ENCODE results near the gene PDK2. TPM values are rescaled to one million over a fixed set of nuclear protein-coding genes. Genes with fewer than 3 reads are reported as not detected.

PDK2 gene
- total and polyA plus RNA-seq, 9 of the 15 experiments (the other 6 are each of a cell fraction or from before 2014, with no cell fraction given) = 0.03 to 2.5 (median 1.4) TPM

DNA sequence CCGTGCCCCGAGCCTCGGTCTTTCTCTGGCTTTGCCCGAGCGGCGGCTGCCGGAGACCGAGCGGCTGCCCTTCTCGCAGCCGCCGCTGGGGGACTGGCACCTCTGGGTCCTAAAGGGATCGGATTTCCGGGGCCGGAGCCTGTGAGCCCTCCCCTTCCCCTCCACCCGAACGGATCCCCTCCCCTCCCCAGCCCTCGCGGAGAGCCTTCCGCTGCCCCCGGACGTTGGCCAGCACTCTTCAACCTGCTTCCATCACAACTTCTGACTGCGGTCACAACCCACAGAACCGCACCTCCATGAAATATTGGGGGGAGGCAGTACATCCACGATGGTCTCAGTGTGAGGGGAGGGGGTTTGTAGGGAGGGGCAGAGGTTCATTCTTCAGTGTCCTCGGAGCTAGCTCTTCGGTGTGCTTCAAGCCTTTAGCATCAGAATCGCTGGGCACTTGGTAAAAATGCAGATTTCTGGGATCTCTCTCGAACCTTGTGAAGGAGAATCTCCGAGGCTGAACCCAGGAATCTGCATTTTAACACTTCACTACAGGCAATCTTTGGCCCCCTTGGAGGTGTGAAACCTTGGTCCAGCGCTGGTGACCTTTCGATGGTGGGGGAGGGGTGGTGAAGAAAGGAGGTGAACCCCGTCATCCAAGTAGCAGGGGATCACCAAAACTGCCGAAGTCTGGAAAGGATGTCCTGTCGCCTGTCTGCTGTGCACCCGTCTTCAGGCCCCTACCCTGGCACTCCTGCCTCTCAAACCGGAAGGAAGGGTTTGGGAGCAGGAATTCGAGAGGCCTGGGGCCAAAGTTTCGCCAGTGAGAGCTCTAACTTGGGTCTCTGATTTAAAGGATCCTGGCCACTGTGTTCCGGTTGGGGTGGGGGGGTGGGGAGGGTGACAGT lies 56.1 kb downstream of the PDK2 start (continued):
- TF ChIP-seq, protein P1, sequence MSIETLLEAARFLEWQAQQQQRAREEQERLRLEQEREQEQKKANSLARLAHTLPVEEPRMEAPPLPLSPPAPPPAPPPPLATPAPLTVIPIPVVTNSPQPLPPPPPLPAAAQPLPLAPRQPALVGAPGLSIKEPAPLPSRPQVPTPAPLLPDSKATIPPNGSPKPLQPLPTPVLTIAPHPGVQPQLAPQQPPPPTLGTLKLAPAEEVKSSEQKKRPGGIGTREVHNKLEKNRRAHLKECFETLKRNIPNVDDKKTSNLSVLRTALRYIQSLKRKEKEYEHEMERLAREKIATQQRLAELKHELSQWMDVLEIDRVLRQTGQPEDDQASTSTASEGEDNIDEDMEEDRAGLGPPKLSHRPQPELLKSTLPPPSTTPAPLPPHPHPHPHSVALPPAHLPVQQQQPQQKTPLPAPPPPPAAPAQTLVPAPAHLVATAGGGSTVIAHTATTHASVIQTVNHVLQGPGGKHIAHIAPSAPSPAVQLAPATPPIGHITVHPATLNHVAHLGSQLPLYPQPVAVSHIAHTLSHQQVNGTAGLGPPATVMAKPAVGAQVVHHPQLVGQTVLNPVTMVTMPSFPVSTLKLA (conservative IDR thresholded peaks at IDR 0.05) = no peak
- TF ChIP-seq HLTF (IDR thresholded peaks at IDR 0.05) (no peak), OTX1 (CRISPR knock-in tag; IDR thresholded peaks at IDR 0.05) (no peak), ZNF184 (CRISPR knock-in tag; IDR thresholded peaks at IDR 0.05) (no peak), ZNF232 (CRISPR knock-in tag; IDR thresholded peaks at IDR 0.05) (no peak), PML (IDR thresholded peaks at IDR 0.05; ENCODE audit: low read length) (no peak), CREB1 (IDR thresholded peaks at IDR 0.05) (no peak), CREB1 (CRISPR knock-in tag; IDR thresholded peaks at IDR 0.05) (no peak), SUPT5H (IDR thresholded peaks at IDR 0.05) (0 out of 2 replicates have a peak, but pooled peaks have one; percentile 35), DACH1 (IDR thresholded peaks at IDR 0.05; ENCODE audit: partially characterized antibody) (no peak)
- TF ChIP-seq, protein P2, sequence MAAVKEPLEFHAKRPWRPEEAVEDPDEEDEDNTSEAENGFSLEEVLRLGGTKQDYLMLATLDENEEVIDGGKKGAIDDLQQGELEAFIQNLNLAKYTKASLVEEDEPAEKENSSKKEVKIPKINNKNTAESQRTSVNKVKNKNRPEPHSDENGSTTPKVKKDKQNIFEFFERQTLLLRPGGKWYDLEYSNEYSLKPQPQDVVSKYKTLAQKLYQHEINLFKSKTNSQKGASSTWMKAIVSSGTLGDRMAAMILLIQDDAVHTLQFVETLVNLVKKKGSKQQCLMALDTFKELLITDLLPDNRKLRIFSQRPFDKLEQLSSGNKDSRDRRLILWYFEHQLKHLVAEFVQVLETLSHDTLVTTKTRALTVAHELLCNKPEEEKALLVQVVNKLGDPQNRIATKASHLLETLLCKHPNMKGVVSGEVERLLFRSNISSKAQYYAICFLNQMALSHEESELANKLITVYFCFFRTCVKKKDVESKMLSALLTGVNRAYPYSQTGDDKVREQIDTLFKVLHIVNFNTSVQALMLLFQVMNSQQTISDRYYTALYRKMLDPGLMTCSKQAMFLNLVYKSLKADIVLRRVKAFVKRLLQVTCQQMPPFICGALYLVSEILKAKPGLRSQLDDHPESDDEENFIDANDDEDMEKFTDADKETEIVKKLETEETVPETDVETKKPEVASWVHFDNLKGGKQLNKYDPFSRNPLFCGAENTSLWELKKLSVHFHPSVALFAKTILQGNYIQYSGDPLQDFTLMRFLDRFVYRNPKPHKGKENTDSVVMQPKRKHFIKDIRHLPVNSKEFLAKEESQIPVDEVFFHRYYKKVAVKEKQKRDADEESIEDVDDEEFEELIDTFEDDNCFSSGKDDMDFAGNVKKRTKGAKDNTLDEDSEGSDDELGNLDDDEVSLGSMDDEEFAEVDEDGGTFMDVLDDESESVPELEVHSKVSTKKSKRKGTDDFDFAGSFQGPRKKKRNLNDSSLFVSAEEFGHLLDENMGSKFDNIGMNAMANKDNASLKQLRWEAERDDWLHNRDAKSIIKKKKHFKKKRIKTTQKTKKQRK (IDR thresholded peaks at IDR 0.05; ENCODE audit: borderline replicate concordance, low read depth, low read length) = no peak
- TF ChIP-seq, protein P3, sequence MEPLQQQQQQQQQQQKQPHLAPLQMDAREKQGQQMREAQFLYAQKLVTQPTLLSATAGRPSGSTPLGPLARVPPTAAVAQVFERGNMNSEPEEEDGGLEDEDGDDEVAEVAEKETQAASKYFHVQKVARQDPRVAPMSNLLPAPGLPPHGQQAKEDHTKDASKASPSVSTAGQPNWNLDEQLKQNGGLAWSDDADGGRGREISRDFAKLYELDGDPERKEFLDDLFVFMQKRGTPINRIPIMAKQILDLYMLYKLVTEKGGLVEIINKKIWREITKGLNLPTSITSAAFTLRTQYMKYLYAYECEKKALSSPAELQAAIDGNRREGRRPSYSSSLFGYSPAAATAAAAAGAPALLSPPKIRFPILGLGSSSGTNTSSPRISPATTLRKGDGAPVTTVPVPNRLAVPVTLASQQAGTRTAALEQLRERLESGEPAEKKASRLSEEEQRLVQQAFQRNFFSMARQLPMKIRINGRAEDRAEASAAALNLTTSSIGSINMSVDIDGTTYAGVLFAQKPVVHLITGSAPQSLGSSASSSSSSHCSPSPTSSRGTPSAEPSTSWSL (CRISPR knock-in tag; IDR thresholded peaks at IDR 0.05; ENCODE audit: borderline replicate concordance) = no peak
- TF ChIP-seq, protein P4, sequence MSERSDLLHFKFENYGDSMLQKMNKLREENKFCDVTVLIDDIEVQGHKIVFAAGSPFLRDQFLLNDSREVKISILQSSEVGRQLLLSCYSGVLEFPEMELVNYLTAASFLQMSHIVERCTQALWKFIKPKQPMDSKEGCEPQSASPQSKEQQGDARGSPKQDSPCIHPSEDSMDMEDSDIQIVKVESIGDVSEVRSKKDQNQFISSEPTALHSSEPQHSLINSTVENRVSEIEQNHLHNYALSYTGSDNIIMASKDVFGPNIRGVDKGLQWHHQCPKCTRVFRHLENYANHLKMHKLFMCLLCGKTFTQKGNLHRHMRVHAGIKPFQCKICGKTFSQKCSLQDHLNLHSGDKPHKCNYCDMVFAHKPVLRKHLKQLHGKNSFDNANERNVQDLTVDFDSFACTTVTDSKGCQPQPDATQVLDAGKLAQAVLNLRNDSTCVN (CRISPR knock-in tag; IDR thresholded peaks at IDR 0.05) = no peak
- TF ChIP-seq, protein P5, sequence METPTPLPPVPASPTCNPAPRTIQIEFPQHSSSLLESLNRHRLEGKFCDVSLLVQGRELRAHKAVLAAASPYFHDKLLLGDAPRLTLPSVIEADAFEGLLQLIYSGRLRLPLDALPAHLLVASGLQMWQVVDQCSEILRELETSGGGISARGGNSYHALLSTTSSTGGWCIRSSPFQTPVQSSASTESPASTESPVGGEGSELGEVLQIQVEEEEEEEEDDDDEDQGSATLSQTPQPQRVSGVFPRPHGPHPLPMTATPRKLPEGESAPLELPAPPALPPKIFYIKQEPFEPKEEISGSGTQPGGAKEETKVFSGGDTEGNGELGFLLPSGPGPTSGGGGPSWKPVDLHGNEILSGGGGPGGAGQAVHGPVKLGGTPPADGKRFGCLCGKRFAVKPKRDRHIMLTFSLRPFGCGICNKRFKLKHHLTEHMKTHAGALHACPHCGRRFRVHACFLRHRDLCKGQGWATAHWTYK (CRISPR knock-in tag; IDR thresholded peaks at IDR 0.05) = no peak
- TF ChIP-seq, protein P6, sequence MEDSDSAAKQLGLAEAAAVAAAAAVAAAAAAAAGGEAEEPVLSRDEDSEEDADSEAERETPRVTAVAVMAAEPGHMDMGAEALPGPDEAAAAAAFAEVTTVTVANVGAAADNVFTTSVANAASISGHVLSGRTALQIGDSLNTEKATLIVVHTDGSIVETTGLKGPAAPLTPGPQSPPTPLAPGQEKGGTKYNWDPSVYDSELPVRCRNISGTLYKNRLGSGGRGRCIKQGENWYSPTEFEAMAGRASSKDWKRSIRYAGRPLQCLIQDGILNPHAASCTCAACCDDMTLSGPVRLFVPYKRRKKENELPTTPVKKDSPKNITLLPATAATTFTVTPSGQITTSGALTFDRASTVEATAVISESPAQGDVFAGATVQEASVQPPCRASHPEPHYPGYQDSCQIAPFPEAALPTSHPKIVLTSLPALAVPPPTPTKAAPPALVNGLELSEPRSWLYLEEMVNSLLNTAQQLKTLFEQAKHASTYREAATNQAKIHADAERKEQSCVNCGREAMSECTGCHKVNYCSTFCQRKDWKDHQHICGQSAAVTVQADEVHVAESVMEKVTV (CRISPR knock-in tag; IDR thresholded peaks at IDR 0.05) = peak; percentile 26; the same call in 1 of the 2 replicates

Measured in K562 (cell line).